Measurements from ENCODE around the gene COL5A2. TPM values are rescaled to one million over a fixed set of nuclear protein-coding genes. Genes with fewer than 3 reads are reported as not detected.

COL5A2 gene
- total RNA-seq, 4 donors from 2014 or later, result 7.7 to 29.5 (median 16.9) TPM

DNA sequence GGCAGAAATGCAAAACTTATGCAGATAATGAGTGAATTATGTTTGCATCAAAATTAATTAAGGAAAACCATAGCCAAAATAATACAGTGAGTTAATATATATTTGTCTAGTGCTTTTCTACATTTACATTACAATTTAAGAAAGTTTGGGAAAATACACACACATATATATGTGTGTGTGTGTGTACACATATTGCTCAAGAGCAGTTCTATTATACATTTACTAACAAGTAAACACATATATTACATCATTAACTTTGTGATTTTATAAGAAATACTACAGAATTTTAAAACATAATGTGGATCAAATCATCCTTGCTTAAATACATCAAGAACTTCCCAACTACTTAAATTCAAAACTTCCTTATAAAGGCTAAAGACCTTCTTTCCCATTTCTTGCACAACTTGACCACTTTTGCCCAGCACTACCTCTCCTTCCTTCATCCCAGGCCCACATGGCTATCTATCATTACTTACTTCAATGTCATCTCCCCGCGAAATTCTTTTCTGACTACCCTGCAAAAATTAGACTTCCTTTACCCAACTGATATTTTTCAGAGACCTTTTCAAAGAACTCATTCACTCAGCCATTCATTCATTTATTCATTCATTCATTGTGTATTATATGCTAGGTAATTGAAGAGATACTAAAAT is 68.4 kb downstream of the COL5A2 start:
- WGBS, 2 donors, result 92 to 93% methylated on average over 2 of the region's 2 CpGs
- DNase-seq (ENCODE audit: low spot score in 2 of 2), result no peak
- intact Hi-C loops (cut with DNase I; ENCODE audit: low total_unique reads), result no loop called here
- H3K4me3 ChIP-seq (ENCODE audit: low read depth, poor library complexity, severe bottlenecking), result no peak overlapping the region
- TF ChIP-seq, protein P1, sequence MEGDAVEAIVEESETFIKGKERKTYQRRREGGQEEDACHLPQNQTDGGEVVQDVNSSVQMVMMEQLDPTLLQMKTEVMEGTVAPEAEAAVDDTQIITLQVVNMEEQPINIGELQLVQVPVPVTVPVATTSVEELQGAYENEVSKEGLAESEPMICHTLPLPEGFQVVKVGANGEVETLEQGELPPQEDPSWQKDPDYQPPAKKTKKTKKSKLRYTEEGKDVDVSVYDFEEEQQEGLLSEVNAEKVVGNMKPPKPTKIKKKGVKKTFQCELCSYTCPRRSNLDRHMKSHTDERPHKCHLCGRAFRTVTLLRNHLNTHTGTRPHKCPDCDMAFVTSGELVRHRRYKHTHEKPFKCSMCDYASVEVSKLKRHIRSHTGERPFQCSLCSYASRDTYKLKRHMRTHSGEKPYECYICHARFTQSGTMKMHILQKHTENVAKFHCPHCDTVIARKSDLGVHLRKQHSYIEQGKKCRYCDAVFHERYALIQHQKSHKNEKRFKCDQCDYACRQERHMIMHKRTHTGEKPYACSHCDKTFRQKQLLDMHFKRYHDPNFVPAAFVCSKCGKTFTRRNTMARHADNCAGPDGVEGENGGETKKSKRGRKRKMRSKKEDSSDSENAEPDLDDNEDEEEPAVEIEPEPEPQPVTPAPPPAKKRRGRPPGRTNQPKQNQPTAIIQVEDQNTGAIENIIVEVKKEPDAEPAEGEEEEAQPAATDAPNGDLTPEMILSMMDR (IDR thresholded peaks at IDR 0.05), result no peak
- TF ChIP-seq POLR2A (IDR thresholded peaks at IDR 0.05), result no peak

DNA sequence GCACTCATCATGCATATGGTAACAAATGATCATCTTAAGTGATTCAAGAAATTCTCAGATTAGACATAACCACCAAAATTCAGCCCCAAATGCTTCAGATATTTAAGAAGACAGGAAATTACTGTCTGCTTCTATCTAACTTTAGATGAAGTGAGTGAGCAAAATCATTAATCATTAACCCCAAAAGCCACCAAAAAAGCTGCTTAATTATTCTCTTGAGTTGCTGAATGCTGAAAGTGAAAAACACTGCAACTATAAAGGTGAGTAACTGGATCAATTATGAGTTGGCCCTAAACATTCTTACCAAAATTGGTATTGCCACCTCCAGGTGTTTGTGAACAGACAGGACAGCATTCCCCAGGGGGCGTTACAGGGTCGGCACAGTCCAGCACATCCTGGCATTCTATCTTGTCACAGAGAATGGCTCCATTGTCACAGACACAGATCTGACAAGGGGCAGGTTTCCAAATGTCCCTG is 69.6 kb downstream of the COL5A2 start:
- intact Hi-C loops (cut with DNase I; ENCODE audit: low total_unique reads), result no loop called here

DNA sequence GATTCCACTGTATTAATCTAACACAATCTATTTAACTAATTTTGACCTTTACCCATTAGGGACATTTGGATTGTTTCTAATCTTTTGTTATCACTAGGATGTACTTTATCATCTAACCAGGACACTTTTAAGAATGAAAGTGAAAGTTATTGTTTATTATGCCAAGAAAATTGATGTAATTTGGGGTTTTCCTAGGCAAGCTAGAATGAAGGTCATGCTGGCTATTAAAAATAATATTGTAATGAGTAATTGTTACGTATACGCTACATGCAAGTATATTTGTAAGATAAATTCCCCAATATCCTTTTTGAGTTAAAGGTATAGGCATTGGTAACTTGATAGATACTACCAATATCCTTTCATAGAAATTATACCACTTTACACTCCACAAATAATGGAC is 74.6 kb downstream of the COL5A2 start:
- WGBS, 2 donors, result 41 to 44% methylated on average over 2 of the region's 2 CpGs
- intact Hi-C loops (cut with DNase I; ENCODE audit: low total_unique reads), result no loop called here
- TF ChIP-seq POLR2A (IDR thresholded peaks at IDR 0.05), result no peak
- TF ChIP-seq, protein P1 (IDR thresholded peaks at IDR 0.05), result no peak
- no peak for DNase-seq (ENCODE audit: low spot score in 2 of 2)
- no peak overlapping the region for H3K4me3 ChIP-seq (ENCODE audit: low read depth, poor library complexity, severe bottlenecking)

More for the DNA sequence above, 69.6 kb downstream of the COL5A2 start:
- 51 to 64% methylated on average over 2 of the region's 2 CpGs for WGBS, 2 donors
- no peak for DNase-seq (ENCODE audit: low spot score in 2 of 2)
- TF ChIP-seq POLR2A (IDR thresholded peaks at IDR 0.05), result no peak
- TF ChIP-seq, protein P1 (IDR thresholded peaks at IDR 0.05), result no peak
- no peak overlapping the region for H3K4me3 ChIP-seq (ENCODE audit: low read depth, poor library complexity, severe bottlenecking)

DNA sequence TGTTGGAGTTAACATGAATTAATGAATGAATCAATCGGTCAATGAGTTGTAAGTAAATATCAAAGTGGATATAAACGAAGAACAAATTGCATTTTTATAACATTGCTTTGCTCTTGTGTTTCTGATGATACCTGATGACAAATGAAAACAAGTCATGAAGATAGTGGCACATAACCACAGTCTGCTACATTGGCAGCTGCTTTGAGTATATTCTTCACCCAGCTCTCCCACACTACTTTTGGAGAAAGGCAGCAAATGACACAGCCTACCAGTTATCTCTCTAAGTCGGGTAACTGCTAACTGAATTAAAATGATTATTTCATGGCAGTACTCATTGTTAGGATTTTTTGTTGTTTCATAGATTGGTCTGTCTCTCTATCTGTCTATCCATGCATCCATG is 76.8 kb downstream of the COL5A2 start:
- DNase-seq (ENCODE audit: low spot score in 2 of 2), result no peak
- intact Hi-C loops (cut with DNase I; ENCODE audit: low total_unique reads), result no loop called here
- no peak overlapping the region for H3K4me3 ChIP-seq (ENCODE audit: low read depth, poor library complexity, severe bottlenecking)
- WGBS, 2 donors, result 84 to 93% methylated on average over 3 of the region's 3 CpGs
- TF ChIP-seq, protein P1 (IDR thresholded peaks at IDR 0.05), result no peak
- no peak for TF ChIP-seq POLR2A (IDR thresholded peaks at IDR 0.05)

DNA sequence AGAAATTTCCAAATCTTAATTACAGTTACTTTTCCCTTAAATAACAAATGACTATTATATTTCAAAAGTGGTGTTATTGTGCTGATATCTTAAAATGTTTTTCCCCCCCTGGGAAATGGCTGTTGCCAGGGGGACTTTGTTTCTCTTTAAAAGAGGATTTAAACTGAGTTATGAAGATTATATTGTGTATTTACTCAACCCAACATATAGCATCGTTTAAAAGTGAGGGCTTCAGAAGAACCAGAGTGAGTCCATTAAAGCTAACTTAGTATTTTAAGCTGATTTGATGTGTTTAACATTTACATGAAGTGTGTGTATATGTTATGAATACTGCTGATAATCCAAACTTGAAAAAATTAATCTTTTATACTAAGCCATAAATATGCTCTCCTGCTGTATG is 81.6 kb downstream of the COL5A2 start:
- TF ChIP-seq, protein P1 (IDR thresholded peaks at IDR 0.05), result no peak
- TF ChIP-seq POLR2A (IDR thresholded peaks at IDR 0.05), result no peak
- WGBS, 2 donors, result 56 to 76% methylated on average over 1 of the region's 1 CpG
- intact Hi-C loops (cut with DNase I; ENCODE audit: low total_unique reads), result loop anchor here (10.0 kb wide), 2 partner anchors 187 to 317 kb away; no protein-coding TSS in a partner anchor
- no peak overlapping the region for H3K4me3 ChIP-seq (ENCODE audit: low read depth, poor library complexity, severe bottlenecking)
- DNase-seq (ENCODE audit: low spot score in 2 of 2), result no peak

Measured in lower leg skin (tissue), 4 donors.